ENCODE results near the gene ZNF473.

DNA sequence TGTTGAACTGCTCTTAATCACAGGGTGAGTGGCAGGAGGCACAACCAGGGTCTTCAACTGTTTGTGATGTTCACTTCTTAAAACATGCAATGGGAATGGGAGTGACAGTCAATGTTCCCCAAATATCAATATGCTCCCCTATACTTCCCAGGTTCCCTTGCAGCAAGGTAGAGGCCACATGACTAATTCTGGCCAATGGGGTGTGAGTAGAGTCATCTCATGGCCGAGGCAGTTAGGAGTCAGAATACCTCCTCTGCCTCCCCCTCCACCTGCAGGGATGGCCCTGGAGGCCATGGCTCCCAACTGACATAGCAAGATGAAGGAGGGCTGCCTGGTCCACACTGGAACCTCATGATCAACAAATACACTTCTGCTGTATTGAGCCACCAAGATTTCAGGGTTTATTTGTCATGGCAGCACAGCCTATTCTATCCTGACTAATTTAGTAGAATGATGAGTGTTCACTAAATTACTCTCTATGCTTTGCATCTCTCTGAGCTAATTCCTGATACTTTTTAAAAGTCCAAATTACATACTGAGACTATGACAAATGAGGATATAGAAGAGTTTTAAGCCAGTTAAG, 9.5 kb upstream of the ZNF473 start:
- TF ChIP-seq POLR2A (IDR thresholded peaks at IDR 0.05) = no peak
- no peak for TF ChIP-seq CTCF (IDR thresholded peaks at IDR 0.05)

All from lower leg skin (tissue), 3 donors.